ENCODE data around the gene WDR18. TPM values are rescaled to one million over a fixed set of nuclear protein-coding genes. Genes with fewer than 3 reads are reported as not detected.

The WDR18 gene
- total RNA-seq, 6 experiments from 2014 or later, result 47.5 to 55.8 (median 51.3) TPM

- Mint-ChIP-seq H3K4me3 (peak overlapping the region; percentile 91), H3K27me3 (ENCODE audit: insufficient read depth) (peaks cover 30% of the 10 kb centered on the region), H3K9me3 (peaks cover 12% of the 10 kb centered on the region; the same call in 1 of the 2 replicates), H3K27ac (peak overlapping the region; percentile 49; the same call in 1 of the 2 replicates), H3K36me3 (ENCODE audit: low read depth) (peaks cover 7% of the 10 kb centered on the region), H3K4me1 (ENCODE audit: low read depth) (peaks cover 36% of the 10 kb centered on the region)
- DNase-seq, result no peak
- no peak for TF ChIP-seq CTCF (IDR thresholded peaks at IDR 0.05)
Measured at GRCh38 chr19:1041272-1041834, 57.2 kb downstream of the WDR18 start.

DNA sequence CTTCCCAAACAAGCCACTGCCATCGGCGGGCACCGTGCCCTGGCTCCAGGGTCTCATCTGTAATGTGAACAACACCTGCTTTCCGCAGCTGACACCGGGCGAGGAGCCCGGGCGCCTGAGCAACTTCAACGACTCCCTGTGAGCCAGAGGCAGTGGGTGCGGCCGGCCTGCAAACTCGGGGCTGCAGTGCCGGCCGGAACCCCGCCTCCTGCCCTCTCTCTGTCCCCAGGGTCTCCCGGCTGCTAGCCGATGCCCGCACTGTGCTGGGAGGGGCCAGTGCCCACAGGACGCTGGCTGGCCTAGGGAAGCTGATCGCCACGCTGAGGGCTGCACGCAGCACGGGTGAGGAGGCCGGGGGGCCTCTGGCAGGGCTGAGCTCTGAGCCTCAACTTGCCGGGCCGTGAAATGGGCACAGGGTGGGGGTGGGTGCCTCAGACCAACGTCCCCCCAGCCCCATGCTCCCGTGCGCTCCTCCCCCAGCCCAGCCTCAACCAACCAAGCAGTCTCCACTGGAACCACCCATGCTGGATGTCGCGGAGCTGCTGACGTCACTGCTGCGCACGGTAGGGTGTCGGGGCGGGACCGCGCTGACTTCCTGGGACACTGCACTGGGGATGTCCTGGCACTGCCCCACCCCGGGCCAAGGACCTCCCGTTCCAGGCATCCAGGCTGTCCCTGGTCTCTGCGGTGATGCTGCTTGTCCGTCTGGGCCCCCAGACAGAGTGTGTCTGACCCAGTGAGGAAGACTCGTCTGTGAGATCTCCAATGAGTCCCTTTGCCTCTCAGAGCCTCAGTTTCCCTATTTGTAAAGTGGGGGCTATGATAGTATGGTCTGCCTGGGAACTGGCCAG is 57.9 kb downstream of the WDR18 start:
- Mint-ChIP-seq H3K27me3 (ENCODE audit: insufficient read depth) (peaks cover 30% of the 10 kb centered on the region), H3K36me3 (ENCODE audit: low read depth) (peaks cover 7% of the 10 kb centered on the region), H3K27ac (no peak overlapping the region), H3K4me3 (no peak overlapping the region), H3K4me1 (ENCODE audit: low read depth) (peaks cover 36% of the 10 kb centered on the region), H3K9me3 (peaks cover 12% of the 10 kb centered on the region; the same call in 1 of the 2 replicates)
- no peak for TF ChIP-seq CTCF (IDR thresholded peaks at IDR 0.05)
- no peak for DNase-seq

GRCh38 chr19:1042689-1043511 is 58.8 kb downstream of the WDR18 start:
- H3K4me3 Mint-ChIP-seq, result no peak overlapping the region
- H3K27me3 Mint-ChIP-seq (ENCODE audit: insufficient read depth), result peaks cover 28% of the 10 kb centered on the region
- H3K4me1 Mint-ChIP-seq (ENCODE audit: low read depth), result peaks cover 32% of the 10 kb centered on the region
- no peak for DNase-seq
- H3K36me3 Mint-ChIP-seq (ENCODE audit: low read depth), result peaks cover 1% of the 10 kb centered on the region
- no peak overlapping the region for H3K27ac Mint-ChIP-seq
- H3K9me3 Mint-ChIP-seq, result peaks cover 12% of the 10 kb centered on the region; the same call in 1 of the 2 replicates
- no peak for TF ChIP-seq CTCF (IDR thresholded peaks at IDR 0.05)

Other genes with a start within 250 kb of the WDR18 start
- gene MISP, start 233.2 kb upstream of the WDR18 start, total RNA-seq (2021; fragmentation: NEBNext Ultra II Directional; extraction: Animal tissue kit (Norgen Biotek cat#: 25700)), result under 1 TPM in 2 of 6 experiments, not detected in 4; 0.05 to 0.07 TPM
- gene PTBP1, start 186.9 kb upstream of the WDR18 start, total RNA-seq (2021; fragmentation: NEBNext Ultra II Directional; extraction: Animal tissue kit (Norgen Biotek cat#: 25700)), result 100 to 1,000 TPM; 307 to 421 (median 380) TPM
- under 1 TPM in 1 of 6 experiments, not detected in 5; 0.09 TPM for gene PLPPR3, start 162.4 kb upstream of the WDR18 start, total RNA-seq (2021; fragmentation: NEBNext Ultra II Directional; extraction: Animal tissue kit (Norgen Biotek cat#: 25700))
- not detected for gene AZU1, start 156.5 kb upstream of the WDR18 start, total RNA-seq (2021; fragmentation: NEBNext Ultra II Directional; extraction: Animal tissue kit (Norgen Biotek cat#: 25700))
- gene PRTN3, start 143.3 kb upstream of the WDR18 start, total RNA-seq (2021; fragmentation: NEBNext Ultra II Directional; extraction: Animal tissue kit (Norgen Biotek cat#: 25700)), result not detected
- under 1 TPM in 1 of 6 experiments, not detected in 5; 0.21 TPM for gene ELANE, start 132.0 kb upstream of the WDR18 start, total RNA-seq (2021; fragmentation: NEBNext Ultra II Directional; extraction: Animal tissue kit (Norgen Biotek cat#: 25700))
- gene CFD, start 124.7 kb upstream of the WDR18 start, total RNA-seq (2021; fragmentation: NEBNext Ultra II Directional; extraction: Animal tissue kit (Norgen Biotek cat#: 25700)), result 1 to 10 TPM in 3 of 6 experiments, under 1 TPM in 3; 0.84 to 1.7 (median 0.98) TPM
- 10 to 100 TPM; 58.1 to 91.0 (median 70.9) TPM for gene MED16, start 91.2 kb upstream of the WDR18 start, total RNA-seq (2021; fragmentation: NEBNext Ultra II Directional; extraction: Animal tissue kit (Norgen Biotek cat#: 25700))
- gene RNU6-9, start 90.9 kb upstream of the WDR18 start, total RNA-seq (2021; fragmentation: NEBNext Ultra II Directional; extraction: Animal tissue kit (Norgen Biotek cat#: 25700)), result not detected
- 10 to 100 TPM; 41.9 to 53.4 (median 45.9) TPM for gene R3HDM4, start 71.1 kb upstream of the WDR18 start, total RNA-seq (2021; fragmentation: NEBNext Ultra II Directional; extraction: Animal tissue kit (Norgen Biotek cat#: 25700))
- not detected for gene KISS1R, start 67.0 kb upstream of the WDR18 start, total RNA-seq (2021; fragmentation: NEBNext Ultra II Directional; extraction: Animal tissue kit (Norgen Biotek cat#: 25700))
- 10 to 100 TPM; 35.1 to 44.2 (median 38.4) TPM for gene ARID3A, start 58.3 kb upstream of the WDR18 start, total RNA-seq (2021; fragmentation: NEBNext Ultra II Directional; extraction: Animal tissue kit (Norgen Biotek cat#: 25700))
- under 1 TPM; 0.34 to 0.66 (median 0.41) TPM for gene GRIN3B, start 16.1 kb downstream of the WDR18 start, total RNA-seq (2021; fragmentation: NEBNext Ultra II Directional; extraction: Animal tissue kit (Norgen Biotek cat#: 25700))
- gene TMEM259, start 36.8 kb downstream of the WDR18 start, total RNA-seq (2021; fragmentation: NEBNext Ultra II Directional; extraction: Animal tissue kit (Norgen Biotek cat#: 25700)), result 100 to 1,000 TPM; 127 to 164 (median 149) TPM
- gene RNU6-2, start 37.2 kb downstream of the WDR18 start, total RNA-seq (2021; fragmentation: NEBNext Ultra II Directional; extraction: Animal tissue kit (Norgen Biotek cat#: 25700)), result not detected
- 100 to 1,000 TPM; 483 to 579 (median 507) TPM for gene CNN2, start 42.3 kb downstream of the WDR18 start, total RNA-seq (2021; fragmentation: NEBNext Ultra II Directional; extraction: Animal tissue kit (Norgen Biotek cat#: 25700))
- 1 to 10 TPM; 4.6 to 8.1 (median 6.6) TPM for gene ABCA7, start 55.8 kb downstream of the WDR18 start, total RNA-seq (2021; fragmentation: NEBNext Ultra II Directional; extraction: Animal tissue kit (Norgen Biotek cat#: 25700))
- gene ARHGAP45, start 82.8 kb downstream of the WDR18 start, total RNA-seq (2021; fragmentation: NEBNext Ultra II Directional; extraction: Animal tissue kit (Norgen Biotek cat#: 25700)), result under 1 TPM; 0.28 to 0.74 (median 0.60) TPM
- 100 to 1,000 TPM; 224 to 289 (median 250) TPM for gene POLR2E, start 111.0 kb downstream of the WDR18 start, total RNA-seq (2021; fragmentation: NEBNext Ultra II Directional; extraction: Animal tissue kit (Norgen Biotek cat#: 25700))
- 100 to 1,000 TPM; 193 to 237 (median 223) TPM for gene GPX4, start 119.6 kb downstream of the WDR18 start, total RNA-seq (2021; fragmentation: NEBNext Ultra II Directional; extraction: Animal tissue kit (Norgen Biotek cat#: 25700))
- 10 to 100 TPM; 33.7 to 49.8 (median 41.5) TPM for gene SBNO2, start 189.9 kb downstream of the WDR18 start, total RNA-seq (2021; fragmentation: NEBNext Ultra II Directional; extraction: Animal tissue kit (Norgen Biotek cat#: 25700))
- 10 to 100 TPM; 52.9 to 59.1 (median 56.7) TPM for gene STK11, start 221.4 kb downstream of the WDR18 start, total RNA-seq (2021; fragmentation: NEBNext Ultra II Directional; extraction: Animal tissue kit (Norgen Biotek cat#: 25700))

Measured in HFFc6 (cell line).